ENCODE data around the gene ZFP28.

Gene ZFP28

DNA sequence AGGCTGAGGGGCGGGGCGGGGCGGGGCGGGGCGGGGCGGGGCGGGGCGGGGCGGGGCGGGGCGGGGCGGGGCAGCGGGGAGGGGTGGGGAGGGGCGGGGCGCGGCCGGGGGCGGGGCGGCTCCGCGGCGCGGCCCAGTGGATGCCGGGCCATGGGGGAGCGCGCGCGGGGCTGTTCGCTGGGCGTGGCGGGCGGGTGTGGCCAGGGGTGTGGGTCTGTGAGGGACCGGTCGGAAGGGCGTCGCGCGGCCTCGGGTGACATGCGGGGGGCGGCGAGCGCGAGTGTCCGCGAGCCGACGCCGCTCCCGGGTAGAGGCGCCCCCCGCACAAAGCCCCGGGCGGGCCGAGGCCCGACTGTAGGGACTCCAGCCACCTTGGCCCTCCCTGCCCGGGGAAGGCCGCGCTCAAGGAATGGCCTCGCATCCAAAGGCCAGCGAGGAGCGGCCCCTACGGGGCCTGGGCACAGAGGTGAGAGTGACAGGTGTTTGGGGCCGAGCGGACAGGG, at the start of gene ZFP28:
TSS of gene ZFP28 (plus strand) at position 188 of the 503 bp plus-strand sequence. CDS start at position 259, 71 bp downstream.
- DNase-seq (ENCODE audit: low spot score) = no peak

- DNase-seq (ENCODE audit: low spot score) = no peak
These were observed 47.3 kb upstream of the ZFP28 start for GRCh38 chr19:56491399-56491798.

DNA sequence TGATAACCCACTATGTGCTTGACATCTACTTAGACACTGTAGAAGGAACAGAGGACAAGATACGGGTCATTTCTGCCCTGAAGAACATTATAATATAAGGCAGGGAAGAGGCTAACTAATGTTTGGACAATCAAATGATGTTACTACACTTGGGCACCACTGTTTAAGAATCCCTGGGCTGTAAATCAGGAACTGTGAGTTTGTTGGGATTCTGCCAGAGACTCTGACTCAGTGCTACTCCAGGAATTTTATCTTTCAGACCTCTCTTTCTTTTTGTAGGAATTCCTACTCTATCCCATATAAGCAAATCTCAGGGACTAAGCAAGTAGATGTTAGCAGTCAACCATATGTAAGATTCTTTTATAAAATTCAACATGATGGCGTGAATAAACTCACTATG, 34.2 kb upstream of the ZFP28 start:
- no peak for DNase-seq (ENCODE audit: low spot score)

DNA sequence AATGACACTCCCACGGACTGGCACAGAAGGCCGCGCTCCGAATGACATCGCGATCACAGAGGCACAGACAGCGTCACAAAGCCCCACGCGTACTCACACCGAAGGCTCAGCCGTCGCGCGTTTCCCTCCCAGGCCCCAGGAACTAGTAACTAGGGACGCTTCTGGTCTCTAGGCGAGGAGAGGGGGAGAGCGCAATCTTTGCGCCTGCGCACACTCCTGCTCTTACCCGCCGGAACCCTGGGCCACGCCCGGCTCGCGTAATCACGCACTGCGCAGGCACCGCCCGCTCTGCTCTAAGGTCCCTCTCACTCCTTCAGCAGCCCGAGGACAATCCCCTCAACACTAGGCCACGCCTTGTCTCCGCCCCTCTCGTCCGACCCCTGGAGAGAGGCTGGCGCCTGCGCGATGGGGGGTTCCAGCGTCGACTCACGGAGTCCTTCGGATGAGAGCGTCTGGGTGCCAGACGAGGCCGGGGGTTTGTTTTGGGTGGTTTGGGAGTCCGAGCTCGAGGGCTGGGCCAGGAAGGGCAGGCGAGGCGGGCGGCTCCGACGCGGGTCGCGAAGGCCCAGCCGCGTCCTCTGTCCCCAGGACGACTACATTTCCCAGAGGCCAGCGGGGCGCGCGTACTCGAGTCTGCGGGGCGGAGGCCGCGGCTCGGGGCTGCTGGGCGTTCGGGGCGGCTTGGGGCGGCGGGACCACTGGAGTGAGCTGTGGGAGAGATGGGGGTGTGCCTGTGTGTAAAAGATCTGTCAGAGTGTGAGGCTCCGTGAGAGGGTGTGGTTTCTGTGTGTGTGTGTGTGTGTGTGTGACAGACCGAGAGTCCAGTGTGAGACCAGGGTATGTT, 31.1 kb upstream of the ZFP28 start, which contains the start of gene ZNF471:
TSS of gene ZNF471 (plus strand) at position 410 of the 844 bp plus-strand sequence. CDS start 3,717 bp downstream, outside the sequence.
- DNase-seq (ENCODE audit: low spot score) = peak; percentile 99

DNA sequence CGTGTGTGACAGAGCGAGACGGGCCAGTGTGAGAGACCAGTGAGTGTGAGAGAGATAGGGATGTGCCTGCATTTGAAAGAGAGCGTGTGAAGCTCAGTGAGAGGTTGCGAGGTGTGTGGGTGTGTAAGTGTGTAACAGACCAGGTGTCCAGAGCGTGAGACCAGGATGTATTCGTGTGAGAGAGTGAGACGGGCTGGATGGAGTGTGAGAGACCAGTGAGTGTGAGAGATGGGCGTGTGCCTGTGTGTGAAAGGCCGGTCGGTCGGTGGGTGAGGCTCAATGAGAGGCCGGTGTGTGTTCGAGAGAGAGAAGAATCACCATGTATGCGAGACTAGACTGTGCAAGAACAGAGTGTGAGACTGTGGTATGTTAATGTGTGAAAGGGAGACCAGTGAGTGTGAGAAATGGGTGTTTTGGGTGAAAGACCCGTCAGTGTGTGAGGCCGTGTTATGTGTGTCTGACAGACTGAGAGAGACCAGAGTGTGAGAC, 30.4 kb upstream of the ZFP28 start:
- DNase-seq (ENCODE audit: low spot score) = no peak

- DNase-seq (ENCODE audit: low spot score) = no peak
These were observed 13.4 kb upstream of the ZFP28 start for GRCh38 chr19:56525214-56525860.

DNA sequence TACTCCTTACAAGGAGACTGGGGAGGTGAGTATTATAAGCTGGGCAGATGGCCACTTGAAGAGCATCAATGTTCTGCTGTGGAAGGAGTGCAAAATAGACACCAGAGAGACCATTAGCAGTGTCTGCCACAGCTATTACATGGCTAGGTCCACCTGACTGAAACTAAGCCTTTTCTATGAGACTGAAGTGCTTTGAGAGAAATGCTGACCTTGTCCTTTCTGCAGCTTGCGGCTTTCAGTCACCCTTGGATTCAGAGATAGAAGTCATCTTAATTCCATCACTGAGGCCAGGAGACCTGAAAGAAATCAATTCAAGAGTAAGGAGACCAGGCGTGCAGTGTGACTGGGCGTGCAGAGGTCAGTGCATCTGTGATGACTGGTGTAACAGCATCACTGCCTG, 1.3 kb upstream of the ZFP28 start:
- DNase-seq (ENCODE audit: low spot score) = no peak

DNA sequence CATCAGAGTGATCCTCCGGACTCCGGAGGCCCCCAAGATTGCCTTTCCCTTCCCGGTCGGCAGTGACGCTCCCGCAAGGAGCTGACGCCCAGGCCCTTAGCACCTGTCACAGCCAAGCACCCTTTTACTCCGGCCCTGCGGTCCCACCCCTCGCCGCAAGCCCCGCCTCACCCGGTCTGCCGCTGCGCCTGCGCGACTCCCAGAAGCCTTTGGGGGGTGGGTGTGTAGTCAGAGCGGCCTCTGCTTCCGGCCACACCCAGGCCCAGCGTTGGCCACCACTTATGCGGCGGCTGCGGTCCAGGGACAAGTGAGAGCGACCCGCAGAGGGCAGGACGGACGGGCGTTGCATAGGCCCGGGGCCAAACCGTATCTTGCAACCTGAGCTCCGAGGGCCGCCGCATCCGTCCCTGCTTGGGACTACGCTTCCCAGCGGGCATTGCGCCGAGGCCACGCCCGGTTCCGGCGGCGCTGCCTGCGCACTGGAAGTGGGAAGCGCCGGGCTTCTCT, 441 bp upstream of the ZFP28 start:
- peak; percentile 90 for DNase-seq (ENCODE audit: low spot score)

DNA sequence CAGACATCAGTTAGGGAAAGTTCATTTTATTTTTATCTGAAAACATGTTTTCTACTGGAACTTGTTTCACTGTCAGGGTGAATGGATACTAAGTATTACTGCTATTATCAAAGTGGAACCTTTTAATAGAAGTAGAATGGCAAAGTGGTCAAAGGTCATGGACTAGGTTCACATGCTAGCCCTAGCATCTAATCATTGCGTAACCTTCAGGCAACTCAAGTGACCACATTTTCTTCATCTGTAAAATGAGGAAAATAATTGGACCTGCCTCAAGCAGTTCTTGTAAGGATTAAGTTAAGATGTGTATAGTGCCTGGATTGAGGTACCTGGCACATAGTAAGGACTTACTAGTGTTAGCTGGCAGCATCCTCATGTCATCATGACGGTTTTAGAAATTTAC, 5.0 kb downstream of the ZFP28 start:
- DNase-seq (ENCODE audit: low spot score) = no peak

DNA sequence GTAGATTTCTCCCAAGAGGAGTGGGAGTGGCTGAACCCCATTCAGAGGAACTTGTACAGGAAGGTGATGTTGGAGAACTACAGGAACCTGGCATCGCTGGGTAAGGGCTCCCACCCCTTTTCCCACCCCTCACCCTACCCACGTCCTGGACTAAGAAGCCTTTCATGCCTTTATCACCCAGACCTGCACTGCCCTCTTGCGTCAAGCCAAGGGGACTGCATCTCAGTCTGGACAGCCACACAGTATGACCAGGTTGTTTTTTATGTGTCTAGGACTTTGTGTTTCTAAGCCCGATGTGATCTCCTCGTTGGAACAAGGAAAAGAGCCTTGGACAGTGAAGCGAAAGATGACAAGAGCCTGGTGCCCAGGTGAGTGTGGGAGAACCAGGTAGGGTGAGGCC, 8.8 kb downstream of the ZFP28 start:
- DNase-seq (ENCODE audit: low spot score) = no peak

- DNase-seq (ENCODE audit: low spot score) = no peak
These were observed 15.6 kb downstream of the ZFP28 start for GRCh38 chr19:56554272-56554869.

DNA sequence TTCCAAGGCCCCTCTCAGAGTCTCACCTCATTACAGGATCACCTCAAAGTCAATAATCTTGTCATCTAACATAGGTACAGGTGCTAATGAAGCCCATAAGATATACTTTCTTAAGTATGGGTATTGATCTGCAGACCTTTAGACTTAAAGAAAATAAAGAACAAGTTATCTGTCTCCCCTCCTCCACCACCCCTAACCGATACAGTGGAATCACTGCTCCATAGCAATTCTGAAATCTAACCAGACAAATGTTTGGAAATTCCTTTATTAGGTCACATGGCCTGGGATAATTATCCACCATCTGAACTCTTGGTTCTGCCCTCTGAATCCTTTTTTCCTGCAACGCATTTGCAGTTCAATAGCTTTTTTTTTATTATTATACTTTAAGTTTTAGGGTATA, 24.0 kb downstream of the ZFP28 start:
- no peak for DNase-seq (ENCODE audit: low spot score)

DNA sequence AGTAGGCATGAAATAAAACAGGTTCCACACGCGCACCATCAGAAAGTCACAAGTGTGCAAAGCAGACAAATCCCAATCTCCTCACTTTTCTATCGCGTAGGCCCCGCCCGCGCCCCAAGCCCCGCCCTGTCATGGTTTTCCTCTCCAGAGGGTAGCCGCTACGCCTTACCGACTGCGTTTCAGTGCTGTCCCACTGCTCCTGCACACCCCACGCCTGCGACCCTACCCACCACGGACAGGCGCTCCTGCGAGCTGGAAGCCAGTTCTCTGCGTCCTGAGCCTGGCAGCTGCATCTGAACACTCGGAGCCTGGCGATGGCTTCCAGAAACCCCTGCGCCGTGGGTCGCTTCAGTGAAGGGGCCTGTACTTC, 28.1 kb downstream of the ZFP28 start:
- no peak for DNase-seq (ENCODE audit: low spot score)

- peak; percentile 92 for DNase-seq (ENCODE audit: low spot score)
These were observed 28.7 kb downstream of the ZFP28 start, which contains the start of gene ZNF470 for GRCh38 chr19:56567274-56568120. ZNF470 (plus strand) TSS chr19:56567468; CDS start chr19:56570312, 2,844 bp downstream.

DNA sequence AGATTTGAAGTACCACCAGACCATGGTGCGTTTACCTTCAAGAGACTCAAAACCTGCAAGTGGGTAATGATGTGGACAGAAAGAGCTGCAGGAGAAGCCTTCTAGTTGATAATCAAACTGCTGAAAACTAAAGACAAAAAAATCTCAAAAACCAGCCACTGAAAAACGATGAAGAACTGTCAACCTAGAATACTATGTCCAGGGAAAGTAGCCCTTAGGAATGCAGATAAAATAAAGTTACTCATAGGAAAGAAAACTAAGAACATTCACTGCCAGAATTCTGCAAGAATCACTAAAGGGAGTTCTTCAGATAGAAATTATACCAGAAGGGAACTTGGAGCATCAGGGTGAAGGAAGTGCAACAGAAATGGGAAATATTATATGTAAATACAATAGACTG, 33.8 kb downstream of the ZFP28 start:
- no peak for DNase-seq (ENCODE audit: low spot score)

- no peak for DNase-seq (ENCODE audit: low spot score)
These were observed 35.2 kb downstream of the ZFP28 start for GRCh38 chr19:56573914-56574313.

- no peak for DNase-seq (ENCODE audit: low spot score)
These were observed 39.2 kb downstream of the ZFP28 start for GRCh38 chr19:56577719-56578602.

GRCh38 chr19:56594446-56594782, 55.7 kb downstream of the ZFP28 start:
- DNase-seq (ENCODE audit: low spot score) = no peak

GRCh38 chr19:56594783-56595547, 56.2 kb downstream of the ZFP28 start, which contains the start of gene ZNF71:
ZNF71 (plus strand) TSS chr19:56595302; CDS start chr19:56601559, 6,257 bp downstream.
- DNase-seq (ENCODE audit: low spot score) = peak; percentile 81

GRCh38 chr19:56595548-56595899, 56.8 kb downstream of the ZFP28 start:
- DNase-seq (ENCODE audit: low spot score) = no peak

Data from globus pallidus (tissue), 1 donor.